HG03575 (cell line): ENCODE data around the gene SLFN12L.

ENCODE experiments used
- ATAC-seq: cut with Tn5 transposase; IDR thresholded peaks from one replicate; pipeline ENCODE4 v1.9.1; 2021; ENCODE audit not compliant: unreplicated experiment, insufficient number of reproducible peaks, low FRiP score; ENCODE audit errors: extremely low read depth

SLFN12L gene

DNA sequence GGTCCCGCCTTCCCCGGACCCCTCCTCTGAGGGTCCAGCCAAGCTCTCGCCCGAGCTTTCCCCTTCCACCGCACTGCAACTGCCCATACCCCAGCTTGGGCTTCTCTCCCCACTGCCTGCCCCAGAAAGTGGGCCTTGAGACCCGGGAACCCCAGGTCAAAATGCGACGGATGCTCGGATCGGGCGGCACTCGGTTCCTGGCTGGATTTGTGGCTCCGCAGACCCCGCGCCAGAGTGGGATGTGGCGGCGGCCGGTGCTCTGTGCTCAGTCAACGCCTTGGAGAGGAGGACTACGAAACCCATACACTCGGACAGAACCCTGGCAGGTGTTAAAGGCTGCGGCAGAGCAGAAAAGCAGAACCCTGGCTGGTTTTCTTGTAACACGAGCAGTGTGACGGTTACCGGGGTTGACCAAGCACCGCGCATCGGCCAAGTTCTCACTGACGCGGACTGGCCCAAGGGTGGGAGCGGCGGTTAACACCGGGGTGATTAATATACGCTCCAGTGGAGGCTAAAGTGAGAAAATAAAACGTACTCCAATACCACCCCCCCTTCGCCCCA lies 88.0 kb downstream of the SLFN12L start:
- no peak for ATAC-seq

GRCh38 chr17:35448899-35449227 lies 88.6 kb downstream of the SLFN12L start:
- no peak for ATAC-seq

DNA sequence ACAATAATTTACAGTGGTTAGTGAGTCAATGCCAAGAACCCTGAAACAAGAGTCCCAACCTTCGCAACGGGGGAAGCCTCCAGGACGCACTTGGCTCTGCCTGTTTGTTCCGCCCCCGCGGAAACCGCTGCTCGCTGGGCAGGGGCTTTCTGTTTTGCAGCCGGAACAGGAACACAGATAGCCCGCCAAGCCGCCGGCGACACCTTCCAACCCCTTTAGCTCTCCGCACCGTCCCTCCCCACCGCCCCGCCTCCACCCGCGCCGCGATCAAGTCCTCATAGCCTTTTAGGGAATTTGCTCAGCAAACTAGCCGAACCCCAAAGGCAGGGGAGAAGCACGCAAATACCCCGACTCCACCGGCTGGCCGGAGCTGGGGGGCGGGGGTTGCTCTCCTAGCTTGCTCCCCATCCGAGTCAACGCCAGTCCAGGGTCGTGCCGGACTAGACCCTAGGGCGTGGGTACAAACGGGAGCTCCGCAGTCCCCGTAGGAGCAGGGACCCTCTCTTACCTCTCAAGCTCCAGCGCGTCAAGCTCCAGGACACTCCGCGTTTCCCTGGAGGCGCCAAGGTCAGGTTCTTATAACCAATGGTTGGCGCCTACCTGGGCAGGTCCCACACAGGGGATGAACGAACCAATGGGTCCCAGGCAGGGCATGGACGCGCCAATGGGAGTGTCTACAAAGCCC lies 89.1 kb downstream of the SLFN12L start, which contains the start of gene SLFN13:
Gene SLFN13, minus strand, starts transcription at position 553 of the 685 bp plus-strand sequence. CDS start 3,086 bp downstream, outside the sequence.
- ATAC-seq: no peak

DNA sequence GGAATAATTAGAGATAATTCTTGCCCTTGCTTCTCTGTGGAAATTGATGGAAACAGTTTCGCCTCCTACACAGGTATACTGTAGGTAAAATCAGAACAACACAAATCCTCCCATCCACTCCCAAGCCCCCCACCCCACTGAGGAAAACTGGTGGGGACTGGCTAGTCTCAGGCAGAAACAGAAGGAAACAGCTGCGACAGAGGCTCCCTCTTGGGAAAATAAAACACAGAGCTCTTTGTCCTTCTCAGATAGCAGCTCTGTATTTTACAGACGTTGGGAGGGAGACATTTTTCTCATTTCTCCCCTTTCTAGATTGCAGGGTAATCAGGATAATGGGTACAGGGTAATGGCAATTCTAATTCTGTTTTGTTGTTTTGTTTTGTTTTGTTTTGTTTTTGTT lies 90.0 kb downstream of the SLFN12L start:
- no peak for ATAC-seq

- ATAC-seq: no peak
Measured at GRCh38 chr17:35438433-35438832, 99.0 kb downstream of the SLFN12L start.

GRCh38 chr17:35433075-35433894 lies 104.2 kb downstream of the SLFN12L start:
- ATAC-seq: no peak

- ATAC-seq: no peak
Measured at GRCh38 chr17:35432176-35433074, 105.1 kb downstream of the SLFN12L start, which contains the start of gene SLFN12. Gene SLFN12, minus strand, starts transcription at chr17:35432500. Its CDS starts 9,472 bp downstream, at chr17:35423028.

DNA sequence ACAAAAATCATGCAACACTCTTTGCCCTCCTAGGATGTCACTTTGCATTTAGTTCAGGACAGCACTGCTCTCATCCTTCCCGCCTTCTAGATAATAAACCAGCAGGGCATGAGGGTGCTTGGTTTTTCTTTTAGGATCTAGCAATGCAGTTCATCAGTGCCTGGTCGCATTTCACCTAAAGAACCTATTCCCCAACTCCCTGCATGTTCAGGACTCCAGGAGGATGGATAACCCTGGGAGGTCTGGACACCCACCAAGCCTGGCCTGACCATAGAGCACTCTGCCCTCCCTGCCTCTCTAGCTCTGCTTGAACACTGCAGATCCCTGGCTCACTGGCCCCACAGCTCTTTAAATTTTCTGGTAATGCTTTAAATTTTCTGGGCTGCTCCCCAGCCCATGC lies 107.8 kb downstream of the SLFN12L start:
- ATAC-seq: no peak

- ATAC-seq: no peak
Measured at GRCh38 chr17:35428229-35428628, 109.2 kb downstream of the SLFN12L start.

- ATAC-seq: no peak
Measured at GRCh38 chr17:35423761-35424160, 113.7 kb downstream of the SLFN12L start.
